ENCODE data around the gene KCNH2. TPM values are rescaled to one million over a fixed set of nuclear protein-coding genes. Genes with fewer than 3 reads are reported as not detected.

The KCNH2 gene
- polyA plus RNA-seq, 1 of the 3 experiments (the other 2 are of a cell fraction): 2.2 TPM

- Histone ChIP-seq H2AFZ (ENCODE audit: low read depth) (no peak overlapping the region), H4K20me1 (ENCODE audit: insufficient read depth) (no peaks in the 10 kb centered on the region), H3K27me3 (ENCODE audit: insufficient read depth) (peaks cover 34% of the 10 kb centered on the region), H3K79me2 (ENCODE audit: insufficient read depth) (no peaks in the 10 kb centered on the region), H3K9me3 (no peaks in the 10 kb centered on the region), H3K9me2 (no peaks in the 10 kb centered on the region), H3K36me3 (replicated peaks in 1 of 2; ENCODE audit: control insufficient read depth in 1 of 2, insufficient read depth in 2 of 2, low read length in 1 of 2) (no peaks in the 10 kb centered on the region), H3F3A (replicated peaks; ENCODE audit: insufficient read depth) (no peaks in the 10 kb centered on the region), H3K4me2 (no peak overlapping the region), H3K9ac (no peak overlapping the region), H3K27ac (ENCODE audit: low read depth in 2 of 2, low read length in 1 of 2) (peak overlapping the region in 1 of 2 experiments; percentile 97; a peak in 2 of 4 replicates), H3K4me1 (ENCODE audit: control insufficient read depth in 1 of 2, insufficient read depth in 2 of 2, low read depth in 1 of 2, low read length in 1 of 2) (peaks cover 0 to 88% of the 10 kb centered on the region in 2 experiments; a peak in 2 of 4 replicates), H3K4me3 (ENCODE audit: low read depth in 2 of 2, low read length in 1 of 2) (no peak overlapping the region; a peak in 1 of 4 replicates)
- DNase-seq: peak; percentile 93
- CTCF ChIA-PET: interaction anchor here (0.8 to 27.1 kb wide), 25 partner anchors 9 to 186 kb away, joined by 3 to 761 read pairs (median 23); partner anchors contain the start of gene NOS3
- POLR2A ChIA-PET: interaction anchor here (0.7 to 5.5 kb wide), 11 partner anchors 8 to 66 kb away, joined by 3 to 41 read pairs (median 6); no protein-coding TSS in a partner anchor
- TF ChIP-seq EP300 (IDR thresholded peaks at IDR 0.05; ENCODE audit: borderline replicate concordance in 1 of 2, low read depth in 1 of 2, low read length in 1 of 2) (peak in 1 of 2 experiments; percentile 92; a peak in 2 of 4 replicates), TAF1 (IDR thresholded peaks at IDR 0.05; ENCODE audit: borderline replicate concordance, low read depth, low read length) (no peak), FOXM1 (IDR thresholded peaks at IDR 0.05; ENCODE audit: low read depth) (no peak), RCOR1 (IDR thresholded peaks at IDR 0.05; ENCODE audit: low read length) (peak; percentile 79; the same call in 1 of the 2 replicates), SMC3 (IDR thresholded peaks at IDR 0.05; ENCODE audit: low read depth, low read length) (peak; percentile 29; the same call in 1 of the 2 replicates), NRF1 (IDR thresholded peaks at IDR 0.05; ENCODE audit: low read depth, low read length) (no peak), CTCF (IDR thresholded peaks at IDR 0.05) (peak; percentile 14; the same call in 1 of the 2 replicates), NFIC (IDR thresholded peaks at IDR 0.05; ENCODE audit: borderline replicate concordance) (peak; percentile 37), FOXJ3 (CRISPR knock-in tag; IDR thresholded peaks at IDR 0.05) (peak; percentile 88), MXI1 (IDR thresholded peaks at IDR 0.05; ENCODE audit: low read depth, low read length) (peak; percentile 79), MAX (IDR thresholded peaks at IDR 0.05; ENCODE audit: low read depth) (no peak), RFX5 (IDR thresholded peaks at IDR 0.05; ENCODE audit: low read length) (peak; percentile 7; the same call in 1 of the 2 replicates), CHD2 (IDR thresholded peaks at IDR 0.05; ENCODE audit: low read length, partially characterized antibody) (peak; percentile 79), TCF12 (IDR thresholded peaks at IDR 0.05) (peak; percentile 58), RAD21 (IDR thresholded peaks at IDR 0.05; ENCODE audit: low read length) (peak; percentile 46), GATA2 (CRISPR knock-in tag; IDR thresholded peaks at IDR 0.05) (no peak; the same call in 1 of the 2 replicates)
- 19% methylated on average over 7 of the region's 16 CpGs for WGBS (ENCODE audit: low lambda C conversion rate)
Observed at GRCh38 chr7:150964593-150965111, 13.5 kb downstream of the KCNH2 start.
